ENCODE measurements around the gene CDC42EP1. TPM values are rescaled to one million over a fixed set of nuclear protein-coding genes. Genes with fewer than 3 reads are reported as not detected.
A peak's percentile ranks its signal among the peaks of the same experiment; 100 is the strongest.

The CDC42EP1 gene
- total and polyA plus RNA-seq, 4 experiments from 2014 or later: not detected

DNA sequence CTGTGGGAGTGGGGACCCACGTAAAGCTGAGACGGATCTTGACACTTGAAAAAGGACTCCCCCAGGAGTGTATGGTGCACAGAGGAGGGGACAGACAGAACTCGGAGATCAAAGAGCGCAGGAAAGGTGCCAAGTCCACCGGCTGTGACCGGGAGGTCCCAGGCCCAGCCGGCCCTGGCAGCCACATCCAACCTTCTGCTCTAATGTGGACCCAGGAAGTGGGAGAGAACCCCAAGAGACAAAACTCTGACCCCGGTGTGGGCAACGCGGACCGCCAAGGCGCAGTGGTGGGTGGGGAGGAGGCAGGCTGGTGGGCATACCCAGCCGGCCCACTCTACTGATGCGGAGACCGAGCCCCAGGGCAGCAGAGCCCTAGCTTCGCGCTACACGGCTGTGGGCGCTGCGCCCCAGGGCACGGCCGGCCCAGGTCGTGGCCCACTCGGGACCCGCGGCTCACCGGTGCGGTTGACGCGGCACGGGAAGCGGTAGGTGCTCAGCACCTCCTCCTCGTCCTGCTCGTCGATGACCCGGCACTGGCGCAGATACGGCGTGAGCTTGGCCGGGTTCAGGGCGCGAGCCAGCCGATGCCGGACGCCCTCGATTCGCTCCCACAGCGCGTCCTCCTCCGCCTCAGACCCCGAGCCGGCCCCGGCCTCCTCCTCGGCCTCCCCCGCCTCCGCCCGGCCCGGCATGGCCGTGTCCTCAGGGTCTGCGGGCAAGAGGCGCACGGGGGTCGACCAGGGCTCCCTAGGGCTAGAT lies 41.6 kb upstream of the CDC42EP1 start:
- Mint-ChIP-seq H3K27me3 (peaks cover 26 to 30% of the 10 kb centered on the region in 2 donors), H3K36me3 (no peaks in the 10 kb centered on the region), H3K4me3 (peak overlapping the region; percentile 74 to 85 (median 78)), H3K27ac (peak overlapping the region in 2 of 7 donors; percentile 50 to 60), H3K4me1 (peaks cover 0 to 9% (median 5%) of the 10 kb centered on the region in 4 donors), H3K9me3 (no peaks in the 10 kb centered on the region)
- Histone ChIP-seq H3K27ac (ENCODE audit: low read depth, low read length) (no peak overlapping the region), H3K27me3 (ENCODE audit: insufficient read depth, low read length) (peaks cover 22% of the 10 kb centered on the region), H3K9me3 (ENCODE audit: control insufficient read depth in 1 of 2, low read length in 2 of 2) (no peaks in the 10 kb centered on the region), H3K4me3 (ENCODE audit: low read length in 2 of 2) (no peak overlapping the region), H3K36me3 (ENCODE audit: insufficient read depth, low read length) (no peaks in the 10 kb centered on the region), H3K4me1 (ENCODE audit: insufficient read depth, low read length) (peaks cover 7% of the 10 kb centered on the region)
- intact Hi-C loops (cut with micrococcal nuclease): no loop called here
- POLR2A ChIA-PET (ENCODE audit: partially characterized antibody): interaction anchor here (0.9 to 1.0 kb wide), 2 partner anchors 9 to 34 kb away, joined by 3 read pairs; no protein-coding TSS in a partner anchor
- DNase-seq: no peak
- CTCF ChIA-PET (ENCODE audit: partially characterized antibody): no interaction called here

DNA sequence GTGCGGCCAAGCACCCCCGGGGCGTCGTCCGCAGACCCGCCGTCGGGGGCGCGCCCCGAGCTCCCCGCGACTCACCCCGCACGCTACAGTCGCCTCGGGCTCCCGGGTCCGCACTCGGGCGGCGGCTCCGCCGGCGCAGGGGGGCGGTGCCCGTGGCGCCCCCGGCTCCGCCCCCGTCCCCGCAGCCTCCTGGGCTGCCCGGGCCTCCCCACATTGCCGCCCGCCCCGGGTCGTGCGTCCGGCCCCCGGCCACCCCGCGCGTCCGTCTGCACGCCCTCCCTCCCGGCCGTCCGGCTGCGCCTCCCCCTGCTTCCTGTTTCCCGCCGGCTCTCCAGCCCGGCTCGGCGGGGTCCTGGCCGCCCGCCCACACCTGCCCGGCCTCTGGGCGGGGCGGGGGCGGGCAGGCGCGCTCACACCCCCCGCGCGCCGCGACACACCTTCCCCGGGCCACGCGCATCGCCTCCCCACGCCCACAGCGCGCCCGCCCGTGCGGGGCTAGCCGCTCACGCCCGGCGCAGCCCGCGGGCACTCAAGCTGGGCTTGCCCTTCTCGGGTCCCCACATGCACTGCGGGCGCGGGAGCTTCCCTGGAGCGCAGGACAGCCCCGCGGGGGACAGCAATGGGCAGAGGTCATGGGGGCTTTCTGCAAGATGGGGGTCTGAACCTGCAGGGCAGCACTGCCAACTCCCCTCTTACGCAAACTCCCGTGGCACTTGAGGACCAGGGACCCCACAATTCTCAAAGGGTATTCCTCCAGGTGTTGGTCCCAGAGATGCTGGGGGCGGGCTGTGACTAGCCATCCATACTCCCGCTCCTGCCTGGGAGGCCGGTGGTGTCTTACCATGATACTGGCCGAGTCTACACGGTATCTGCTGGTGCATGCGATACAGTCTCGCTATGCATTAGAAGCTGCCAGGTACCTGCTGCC lies 40.7 kb upstream of the CDC42EP1 start, which contains the start of gene CARD10:
Gene CARD10, minus strand, starts transcription at position 148 of the 928 bp plus-strand sequence. CDS start 215 bp downstream, outside the sequence.
- H3K4me3 ChIP-seq (ENCODE audit: low read length in 2 of 2): peak within 1 kb of the TSS in 1 of 2 donors; percentile 32
- no peaks in the 10 kb centered on the region for H3K36me3 Mint-ChIP-seq
- intact Hi-C loops (cut with micrococcal nuclease): no loop called here
- H3K27me3 ChIP-seq (ENCODE audit: insufficient read depth, low read length): peaks cover 22% of the 10 kb centered on the region
- CTCF ChIA-PET (ENCODE audit: partially characterized antibody): no interaction called here
- H3K9me3 ChIP-seq (ENCODE audit: control insufficient read depth in 1 of 2, low read length in 2 of 2): no peaks in the 10 kb centered on the region
- POLR2A ChIA-PET (ENCODE audit: partially characterized antibody): interaction anchor here (1.0 kb wide), 1 partner anchor 34 kb away, joined by 3 read pairs; no protein-coding TSS in a partner anchor
- peaks cover 7% of the 10 kb centered on the region for H3K4me1 ChIP-seq (ENCODE audit: insufficient read depth, low read length)
- peak in 2 of 5 donors; percentile 17 to 23 for DNase-seq
- H3K27me3 Mint-ChIP-seq: peaks cover 27 to 32% of the 10 kb centered on the region in 2 donors
- peak within 1 kb of the TSS; percentile 74 to 85 (median 78) for H3K4me3 Mint-ChIP-seq
- H3K36me3 ChIP-seq (ENCODE audit: insufficient read depth, low read length): no peaks in the 10 kb centered on the region
- peaks cover 0 to 9% (median 5%) of the 10 kb centered on the region in 4 donors for H3K4me1 Mint-ChIP-seq
- no peaks in the 10 kb centered on the region for H3K9me3 Mint-ChIP-seq
- H3K27ac Mint-ChIP-seq: peak within 1 kb of the TSS in 2 of 7 donors; percentile 50 to 60
- H3K27ac ChIP-seq (ENCODE audit: low read depth, low read length): no peak within 1 kb of the TSS

DNA sequence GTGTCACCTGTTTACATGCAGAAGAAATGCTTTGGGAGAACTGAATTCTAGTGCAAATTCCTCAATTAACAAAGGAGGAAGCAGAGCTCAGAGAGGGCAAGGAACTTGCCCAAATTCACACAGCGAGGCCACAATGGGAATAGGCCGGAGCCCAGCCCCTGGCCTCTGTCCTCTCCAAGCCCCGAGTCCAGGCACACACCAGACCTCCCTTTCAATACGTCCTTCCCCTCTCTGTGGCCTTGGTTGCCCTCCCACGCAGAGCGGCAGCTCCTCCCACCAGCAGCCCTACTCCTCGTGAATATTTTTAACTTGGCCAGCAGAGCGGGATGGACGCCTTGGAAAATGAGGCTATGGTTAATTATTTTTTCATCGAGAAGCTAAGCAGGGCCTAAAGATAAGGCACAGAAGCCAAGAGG lies 39.5 kb upstream of the CDC42EP1 start:
- Mint-ChIP-seq H3K4me1 (peaks cover 0 to 9% (median 5%) of the 10 kb centered on the region in 4 donors), H3K36me3 (no peaks in the 10 kb centered on the region), H3K4me3 (peak overlapping the region in 4 of 8 donors; percentile 29 to 71 (median 60)), H3K27me3 (peaks cover 27 to 32% of the 10 kb centered on the region in 2 donors), H3K27ac (peak overlapping the region in 2 of 7 donors; percentile 25 to 42), H3K9me3 (no peaks in the 10 kb centered on the region)
- ChIA-PET POLR2A (ENCODE audit: partially characterized antibody) (interaction anchor here (0.8 to 0.9 kb wide), 2 partner anchors 36 to 214 kb away, joined by 3 read pairs; no protein-coding TSS in a partner anchor), CTCF (ENCODE audit: partially characterized antibody) (interaction anchor here (1.6 to 1.7 kb wide), 2 partner anchors 19 to 46 kb away, joined by 3 to 4 read pairs; no protein-coding TSS in a partner anchor)
- H3K4me1 ChIP-seq (ENCODE audit: insufficient read depth, low read length): peaks cover 7% of the 10 kb centered on the region
- intact Hi-C loops (cut with micrococcal nuclease): no loop called here
- no peak overlapping the region for H3K4me3 ChIP-seq (ENCODE audit: low read length in 2 of 2)
- H3K27ac ChIP-seq (ENCODE audit: low read depth, low read length): no peak overlapping the region
- H3K36me3 ChIP-seq (ENCODE audit: insufficient read depth, low read length): no peaks in the 10 kb centered on the region
- no peaks in the 10 kb centered on the region for H3K9me3 ChIP-seq (ENCODE audit: control insufficient read depth in 1 of 2, low read length in 2 of 2)
- no peak for DNase-seq
- peaks cover 22% of the 10 kb centered on the region for H3K27me3 ChIP-seq (ENCODE audit: insufficient read depth, low read length)

DNA sequence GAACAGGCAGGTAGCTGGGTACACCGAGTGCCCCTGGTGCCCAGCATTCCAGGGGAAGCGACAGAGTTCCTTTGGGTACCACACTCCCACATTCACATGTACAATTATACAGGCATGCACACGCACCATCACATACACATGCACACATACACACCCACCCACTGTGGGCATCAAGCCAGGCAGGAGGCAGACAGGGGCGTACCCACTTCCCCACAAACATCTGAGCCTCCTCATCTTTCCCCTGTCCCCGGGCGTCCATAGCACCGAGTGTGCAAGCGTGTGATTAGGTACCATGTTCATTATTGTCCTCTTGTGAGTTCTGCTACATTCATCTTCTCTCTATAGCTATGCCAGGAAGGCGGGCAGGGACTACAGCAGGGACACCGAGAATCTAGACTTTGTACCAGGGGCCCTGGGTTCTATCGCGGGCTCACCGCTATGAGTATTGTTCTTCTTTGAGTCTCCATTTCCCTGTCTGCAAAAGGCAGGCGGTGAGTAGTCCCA lies 39.0 kb upstream of the CDC42EP1 start:
- Histone ChIP-seq H3K27me3 (ENCODE audit: insufficient read depth, low read length) (peaks cover 22% of the 10 kb centered on the region), H3K4me1 (ENCODE audit: insufficient read depth, low read length) (peaks cover 7% of the 10 kb centered on the region), H3K9me3 (ENCODE audit: control insufficient read depth in 1 of 2, low read length in 2 of 2) (no peaks in the 10 kb centered on the region), H3K36me3 (ENCODE audit: insufficient read depth, low read length) (no peaks in the 10 kb centered on the region), H3K4me3 (ENCODE audit: low read length in 2 of 2) (no peak overlapping the region), H3K27ac (ENCODE audit: low read depth, low read length) (no peak overlapping the region)
- Mint-ChIP-seq H3K4me3 (peak overlapping the region in 3 of 8 donors; percentile 30 to 50 (median 32)), H3K4me1 (peaks cover 0 to 9% (median 5%) of the 10 kb centered on the region in 4 donors), H3K27me3 (peaks cover 27 to 32% of the 10 kb centered on the region in 2 donors), H3K27ac (peak overlapping the region in 2 of 7 donors; percentile 8 to 25), H3K36me3 (no peaks in the 10 kb centered on the region), H3K9me3 (no peaks in the 10 kb centered on the region)
- CTCF ChIA-PET (ENCODE audit: partially characterized antibody): interaction anchor here (1.6 to 1.7 kb wide), 2 partner anchors 18 to 46 kb away, joined by 3 to 4 read pairs; no protein-coding TSS in a partner anchor
- intact Hi-C loops (cut with micrococcal nuclease): no loop called here
- POLR2A ChIA-PET (ENCODE audit: partially characterized antibody): interaction anchor here (0.8 to 0.9 kb wide), 2 partner anchors 37 to 215 kb away, joined by 3 read pairs; no protein-coding TSS in a partner anchor
- no peak for DNase-seq

- ChIA-PET POLR2A (ENCODE audit: partially characterized antibody) (no interaction called here), CTCF (ENCODE audit: partially characterized antibody) (interaction anchor here (1.0 to 1.7 kb wide), 2 partner anchors 17 kb away, joined by 3 read pairs; no protein-coding TSS in a partner anchor)
- Mint-ChIP-seq H3K9me3 (no peaks in the 10 kb centered on the region), H3K36me3 (no peaks in the 10 kb centered on the region), H3K27ac (no peak overlapping the region), H3K4me1 (peaks cover 0 to 9% (median 5%) of the 10 kb centered on the region in 4 donors), H3K4me3 (peak overlapping the region in 1 of 8 donors; percentile 3), H3K27me3 (peaks cover 27 to 32% of the 10 kb centered on the region in 2 donors)
- no peaks in the 10 kb centered on the region for H3K36me3 ChIP-seq (ENCODE audit: insufficient read depth, low read length)
- no peak for DNase-seq
- H3K4me3 ChIP-seq (ENCODE audit: low read length in 2 of 2): no peak overlapping the region
- no peaks in the 10 kb centered on the region for H3K9me3 ChIP-seq (ENCODE audit: control insufficient read depth in 1 of 2, low read length in 2 of 2)
- H3K4me1 ChIP-seq (ENCODE audit: insufficient read depth, low read length): peaks cover 7% of the 10 kb centered on the region
- no peak overlapping the region for H3K27ac ChIP-seq (ENCODE audit: low read depth, low read length)
- intact Hi-C loops (cut with micrococcal nuclease): no loop called here
- H3K27me3 ChIP-seq (ENCODE audit: insufficient read depth, low read length): peaks cover 22% of the 10 kb centered on the region
Observed at GRCh38 chr22:37522482-37522881, 37.8 kb upstream of the CDC42EP1 start.

DNA sequence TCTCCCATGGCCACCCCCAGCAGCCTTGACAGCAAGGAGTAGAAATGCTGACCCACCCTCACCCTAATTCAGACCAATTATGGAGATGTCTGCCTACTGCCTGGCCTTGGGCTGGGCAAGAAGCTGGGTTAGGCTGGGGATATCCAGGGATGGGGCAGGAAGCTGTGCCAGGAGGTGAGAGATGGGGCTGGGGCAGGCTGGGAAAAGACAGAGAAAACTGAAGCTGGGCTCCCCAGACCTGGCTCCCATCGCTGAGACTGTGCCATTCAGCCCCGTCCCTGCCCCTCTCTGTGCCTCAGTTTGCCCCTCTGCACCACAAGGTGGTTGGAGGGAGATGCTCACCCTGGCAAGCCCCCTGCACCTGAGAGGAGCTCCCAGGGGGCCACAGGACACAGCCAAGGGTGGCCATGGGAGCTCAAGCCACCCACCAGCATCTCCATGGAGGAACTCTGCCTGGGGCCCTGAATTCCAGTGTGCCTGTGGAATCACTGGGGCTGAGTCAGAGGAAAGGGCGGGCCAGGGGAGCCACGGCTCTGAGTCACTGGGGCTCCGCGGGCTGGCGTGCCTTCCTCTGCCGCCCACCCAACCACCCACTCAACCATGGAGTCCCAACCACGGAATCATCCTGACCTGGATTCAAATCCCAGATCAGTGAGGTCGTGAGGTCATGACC lies 35.1 kb upstream of the CDC42EP1 start:
- H3K27me3 ChIP-seq (ENCODE audit: insufficient read depth, low read length): peaks cover 16% of the 10 kb centered on the region
- intact Hi-C loops (cut with micrococcal nuclease): no loop called here
- peaks cover 0 to 8% (median 2%) of the 10 kb centered on the region in 4 donors for H3K4me1 Mint-ChIP-seq

More for the DNA sequence above, 35.1 kb upstream of the CDC42EP1 start:
- no peak for DNase-seq
- H3K9me3 ChIP-seq (ENCODE audit: control insufficient read depth in 1 of 2, low read length in 2 of 2): no peaks in the 10 kb centered on the region
- H3K27ac ChIP-seq (ENCODE audit: low read depth, low read length): no peak overlapping the region
- Mint-ChIP-seq H3K4me3 (no peak overlapping the region), H3K36me3 (no peaks in the 10 kb centered on the region), H3K27me3 (peaks cover 26 to 35% of the 10 kb centered on the region in 2 donors), H3K9me3 (no peaks in the 10 kb centered on the region), H3K27ac (no peak overlapping the region)
- ChIA-PET CTCF (ENCODE audit: partially characterized antibody) (no interaction called here), POLR2A (ENCODE audit: partially characterized antibody) (no interaction called here)
- no peaks in the 10 kb centered on the region for H3K36me3 ChIP-seq (ENCODE audit: insufficient read depth, low read length)
- peaks cover 4% of the 10 kb centered on the region for H3K4me1 ChIP-seq (ENCODE audit: insufficient read depth, low read length)
- H3K4me3 ChIP-seq (ENCODE audit: low read length in 2 of 2): no peak overlapping the region

Data from CD4-positive, alpha-beta memory T cell (primary cell).